Coronary artery (tissue), 2 donors: Measurements from ENCODE around the gene SMOC2.
"Not testable (repeated sequence)": the region's sequence is repeated elsewhere in the genome, so short reads cannot be mapped to it uniquely, and the experiment has no call there.

ENCODE experiments used
- DNase-seq: peaks from one replicate; pipeline ENCODE4 v3.0.0-alpha.2; 2017; ENCODE audit warnings: low spot score
- H3K27ac ChIP-seq, 2 donors: fragments of 200-600 bp; sonication (generic); one replicate each; pipeline ENCODE4 v1.5.1; 2016 to 2019
- H3K4me3 ChIP-seq: fragments of 200-600 bp; sonication (generic); 2 replicates; pipeline ENCODE4 v1.5.1; 2016; ENCODE audit warnings: mild to moderate bottlenecking, moderate library complexity
- TF ChIP-seq, protein P1 (sequence below): fragments of 200-600 bp; sonication (generic); IDR thresholded peaks from one replicate; pipeline ENCODE4 v1.5.1; 2019; ENCODE audit warnings: antibody characterized with exemption

Gene SMOC2

GRCh38 chr6:168565112-168565511 lies 124.1 kb downstream of the SMOC2 start:
- no peak for DNase-seq
- TF ChIP-seq, protein P1, sequence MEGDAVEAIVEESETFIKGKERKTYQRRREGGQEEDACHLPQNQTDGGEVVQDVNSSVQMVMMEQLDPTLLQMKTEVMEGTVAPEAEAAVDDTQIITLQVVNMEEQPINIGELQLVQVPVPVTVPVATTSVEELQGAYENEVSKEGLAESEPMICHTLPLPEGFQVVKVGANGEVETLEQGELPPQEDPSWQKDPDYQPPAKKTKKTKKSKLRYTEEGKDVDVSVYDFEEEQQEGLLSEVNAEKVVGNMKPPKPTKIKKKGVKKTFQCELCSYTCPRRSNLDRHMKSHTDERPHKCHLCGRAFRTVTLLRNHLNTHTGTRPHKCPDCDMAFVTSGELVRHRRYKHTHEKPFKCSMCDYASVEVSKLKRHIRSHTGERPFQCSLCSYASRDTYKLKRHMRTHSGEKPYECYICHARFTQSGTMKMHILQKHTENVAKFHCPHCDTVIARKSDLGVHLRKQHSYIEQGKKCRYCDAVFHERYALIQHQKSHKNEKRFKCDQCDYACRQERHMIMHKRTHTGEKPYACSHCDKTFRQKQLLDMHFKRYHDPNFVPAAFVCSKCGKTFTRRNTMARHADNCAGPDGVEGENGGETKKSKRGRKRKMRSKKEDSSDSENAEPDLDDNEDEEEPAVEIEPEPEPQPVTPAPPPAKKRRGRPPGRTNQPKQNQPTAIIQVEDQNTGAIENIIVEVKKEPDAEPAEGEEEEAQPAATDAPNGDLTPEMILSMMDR, result no peak
- Histone ChIP-seq H3K4me3 (no peak overlapping the region), H3K27ac (no peak overlapping the region)

DNA sequence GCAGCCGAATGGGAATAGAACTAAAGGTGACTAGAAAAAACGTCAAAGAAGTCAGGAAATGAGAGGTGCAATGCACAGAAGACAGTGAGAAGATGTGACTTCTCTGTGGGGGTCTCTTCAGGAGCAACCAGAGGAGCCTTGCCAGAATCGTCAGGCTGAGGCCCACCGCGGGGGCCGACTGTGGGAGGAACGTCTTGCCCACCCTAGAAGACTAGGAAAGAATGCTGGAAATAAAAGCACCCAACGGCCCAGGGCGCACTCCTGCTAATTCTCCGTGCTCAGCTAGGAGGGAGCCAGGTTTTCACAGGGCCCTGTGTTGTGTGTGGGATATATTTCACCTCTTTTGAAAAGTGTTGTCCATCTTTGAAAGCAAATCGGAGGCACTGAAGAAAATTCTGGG lies 129.2 kb downstream of the SMOC2 start:
- Histone ChIP-seq H3K4me3 (no peak overlapping the region), H3K27ac (no peak overlapping the region)
- no peak for DNase-seq
- TF ChIP-seq, protein P1, result no peak

DNA sequence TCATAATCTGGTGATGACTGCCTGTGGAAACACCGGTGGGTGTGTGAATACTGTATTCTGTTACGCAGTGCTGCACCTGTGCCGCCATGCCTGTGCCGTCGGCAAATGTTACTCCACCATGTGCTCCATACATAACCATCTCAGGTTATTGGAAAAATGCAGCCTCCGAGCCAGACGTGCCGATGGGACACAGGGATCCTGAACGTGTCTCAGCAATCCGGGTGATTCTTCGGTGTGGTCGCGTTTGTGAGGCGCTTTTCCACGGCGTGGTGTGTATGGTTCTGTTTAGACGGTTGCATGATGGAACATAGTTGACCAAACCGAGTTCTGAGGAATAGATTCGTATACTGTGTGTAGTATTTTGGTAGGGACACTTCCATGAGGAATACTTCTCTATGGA lies 130.3 kb downstream of the SMOC2 start:
- no peak for DNase-seq
- no peak overlapping the region for H3K27ac ChIP-seq
- TF ChIP-seq, protein P1, result no peak
- H3K4me3 ChIP-seq, result no peak overlapping the region

DNA sequence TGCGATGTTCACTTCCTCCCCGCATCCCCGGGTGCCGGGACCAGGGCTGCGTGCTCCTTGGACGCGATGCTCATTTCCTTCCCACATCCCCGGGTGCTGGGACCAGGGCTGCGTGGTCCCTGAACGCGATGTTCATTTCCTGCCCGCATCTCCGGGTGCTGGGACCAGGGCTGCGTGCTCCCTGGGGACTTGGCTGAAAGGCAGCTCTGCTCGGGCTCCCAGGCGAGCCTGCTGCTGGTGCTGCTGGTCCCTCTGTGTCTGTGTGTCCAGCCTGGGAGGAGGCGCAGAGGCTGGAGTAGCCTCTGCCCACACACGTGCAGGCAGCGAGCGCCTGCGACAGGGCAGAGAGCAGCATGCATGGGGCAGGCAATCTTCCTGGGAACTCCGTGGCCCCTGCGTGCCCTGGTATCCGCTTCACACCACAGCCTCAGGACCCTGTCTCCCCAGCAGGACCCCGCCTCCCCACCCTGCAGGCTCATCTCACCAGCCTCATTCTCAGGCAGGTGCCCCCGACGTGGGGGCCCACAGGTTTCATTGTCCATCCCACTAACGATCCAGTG lies 132.4 kb downstream of the SMOC2 start:
- not testable (repeated sequence) for H3K27ac ChIP-seq, DNase-seq, H3K4me3 ChIP-seq

DNA sequence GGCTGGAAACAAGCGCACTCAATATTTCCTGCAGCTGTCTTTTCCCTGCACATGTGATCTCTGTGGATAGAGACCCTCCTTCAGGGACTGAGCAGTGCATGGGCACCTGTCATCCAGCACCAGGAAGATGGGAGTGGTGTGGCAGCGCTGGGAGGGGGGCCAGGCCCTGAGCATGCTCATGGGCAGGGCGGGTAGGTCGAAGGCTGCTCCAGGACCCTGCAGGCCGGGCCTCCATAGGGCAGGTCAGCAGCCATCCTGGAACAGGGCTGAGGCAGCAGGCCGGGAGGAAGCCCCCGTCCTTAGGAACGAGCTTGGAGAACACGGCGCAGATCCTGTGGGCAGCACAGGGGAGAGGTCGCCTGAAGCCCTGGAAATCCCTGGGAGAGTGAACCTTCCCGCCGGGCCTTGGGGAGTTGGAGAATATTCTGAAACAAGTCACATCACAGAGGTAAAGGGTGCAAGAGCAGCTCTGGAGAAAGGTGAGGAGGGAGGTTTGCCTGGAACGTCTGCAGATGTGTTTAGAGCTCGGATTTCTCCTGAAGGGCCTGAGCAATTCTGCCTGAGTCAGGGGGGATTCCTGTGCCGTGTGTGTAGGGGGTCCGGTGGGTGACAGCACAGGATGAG lies 133.2 kb downstream of the SMOC2 start:
- Histone ChIP-seq H3K4me3 (peak overlapping the region; percentile 40), H3K27ac (peak overlapping the region; percentile 50 to 82)
- TF ChIP-seq, protein P1, result no peak
- DNase-seq, result no peak

DNA sequence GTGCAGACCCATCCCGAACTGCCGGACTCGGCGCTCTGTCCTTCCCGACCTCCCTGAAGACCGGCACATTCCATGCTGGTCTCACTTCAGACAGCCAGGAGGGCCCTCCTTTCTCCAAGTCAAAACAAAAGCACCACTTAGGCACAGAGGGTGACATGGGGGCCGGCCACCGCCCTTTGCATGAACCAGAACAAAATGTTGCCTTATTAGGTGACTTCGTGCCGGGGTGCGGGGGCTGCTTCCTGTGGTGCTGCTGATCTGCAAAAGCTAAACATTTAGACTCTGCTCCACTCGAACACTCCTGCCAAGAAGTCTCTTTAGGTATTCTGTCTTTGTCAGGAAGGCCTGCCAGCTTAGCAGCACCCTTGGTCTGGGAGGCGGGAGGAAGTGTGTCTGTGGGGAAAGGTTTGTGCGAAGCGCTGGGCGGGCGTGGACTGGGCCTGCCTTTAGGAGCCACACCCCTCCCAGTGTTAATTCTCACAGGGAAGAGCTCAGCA lies 133.8 kb downstream of the SMOC2 start:
- Histone ChIP-seq H3K27ac (peak overlapping the region; percentile 50 to 82), H3K4me3 (peak overlapping the region; percentile 40)
- TF ChIP-seq, protein P1, result no peak
- DNase-seq, result no peak

GRCh38 chr6:168575346-168576098 lies 134.5 kb downstream of the SMOC2 start:
- TF ChIP-seq, protein P1, result no peak
- H3K27ac ChIP-seq, result peak overlapping the region; percentile 50 to 82
- no peak for DNase-seq
- H3K4me3 ChIP-seq, result no peak overlapping the region
